SU-DHL-6 (cell line): Measurements from ENCODE around the gene SLC25A13.

ENCODE experiments used
- H2AFZ ChIP-seq: fragments of 200-600 bp; sonication (generic); 2 replicates; pipeline ENCODE4 v1.6.1; 2014; ENCODE audit warnings: low read depth, mild to moderate bottlenecking, moderate library complexity, mixed read lengths, antibody characterized with exemption, low read length; ENCODE audit not compliant: severe bottlenecking
- H3F3A ChIP-seq: fragments of 200-600 bp; shearing (Covaris generic); 2 replicates; pipeline ENCODE4 v1.6.0; 2016; ENCODE audit warnings: antibody characterized with exemption, mild to moderate bottlenecking; ENCODE audit not compliant: insufficient read depth
- H3K27ac ChIP-seq: fragments of 200-600 bp; sonication (generic); 2 replicates; pipeline ENCODE4 v1.5.1; 2016; ENCODE audit warnings: low read depth, mild to moderate bottlenecking, low read length, moderate library complexity, mixed read lengths
- H3K27me3 ChIP-seq: fragments of 200-600 bp; sonication (generic), shearing (Covaris generic); 2 replicates; pipeline ENCODE4 v1.6.0; 2014; ENCODE audit warnings: mild to moderate bottlenecking, low read length
- H3K36me3 ChIP-seq: fragments of 200-600 bp; sonication (generic); 2 replicates; pipeline ENCODE4 v1.6.1; 2014; ENCODE audit warnings: mild to moderate bottlenecking, low read length, mixed read lengths
- H3K4me2 ChIP-seq: fragments of 300-600, 200-600 bp; shearing (Covaris generic), sonication (generic); 2 replicates; pipeline ENCODE4 v1.6.0; 2014; ENCODE audit warnings: low read length, low read depth, mild to moderate bottlenecking; ENCODE audit not compliant: poor library complexity, severe bottlenecking
- H3K4me3 ChIP-seq: fragments of 200-600 bp; sonication (generic); 2 replicates; pipeline ENCODE4 v1.5.1; 2014; ENCODE audit warnings: antibody characterized with exemption, low read length, mild to moderate bottlenecking, mixed read lengths; ENCODE audit not compliant: insufficient read depth, poor library complexity, severe bottlenecking
- H3K79me2 ChIP-seq: fragments of 200-600 bp; sonication (generic); 2 replicates; pipeline ENCODE4 v1.6.1; 2014; ENCODE audit warnings: mild to moderate bottlenecking, low read length, moderate library complexity; ENCODE audit not compliant: insufficient read depth
- H3K9ac ChIP-seq: fragments of 200-600 bp; sonication (generic); 2 replicates; pipeline ENCODE4 v1.7.0; 2014; ENCODE audit warnings: mild to moderate bottlenecking, low read length
- H3K9me2 ChIP-seq: fragments of 200-600 bp; sonication (generic); replicated peaks from 2 replicates; pipeline ENCODE4 v1.6.1; 2014; ENCODE audit warnings: low read length; ENCODE audit not compliant: insufficient read depth
- H3K9me3 ChIP-seq: fragments of 200-600 bp; sonication (generic); 2 replicates; pipeline ENCODE4 v1.6.1; 2014; ENCODE audit warnings: low read length, mixed read lengths; ENCODE audit not compliant: insufficient read depth
- H4K20me1 ChIP-seq: fragments of 200-600 bp; sonication (generic); 2 replicates; pipeline ENCODE4 v1.6.1; 2014; ENCODE audit warnings: low read depth, mild to moderate bottlenecking, antibody characterized with exemption, low read length, moderate library complexity, mixed read lengths
- EZH2phosphoT487 ChIP-seq: fragments of 200-600 bp; sonication (generic), shearing (Covaris generic); conservative IDR thresholded peaks from 2 replicates; pipeline ENCODE4 v1.6.1; 2018; ENCODE audit warnings: mild to moderate bottlenecking, antibody characterized with exemption, low read length, moderate library complexity, mixed read lengths
- TF ChIP-seq, protein P1 (sequence below): fragments of 200-600 bp; sonication (generic); IDR thresholded peaks from one replicate; pipeline ENCODE4 v1.5.1; 2017; ENCODE audit warnings: antibody characterized with exemption, mild to moderate bottlenecking, low read length, moderate library complexity; ENCODE audit not compliant: insufficient read depth, poor library complexity, severe bottlenecking

Gene SLC25A13

GRCh38 chr7:96322847-96323461 is 1.1 kb upstream of the SLC25A13 start:
- Histone ChIP-seq H2AFZ (peak overlapping the region; percentile 99), H3K4me2 (peak overlapping the region; percentile 80), H3K79me2 (peaks cover 32% of the 10 kb centered on the region), H4K20me1 (no peaks in the 10 kb centered on the region), H3K36me3 (no peaks in the 10 kb centered on the region), H3K27ac (no peak overlapping the region), H3F3A (peaks cover 10% of the 10 kb centered on the region), H3K27me3 (no peaks in the 10 kb centered on the region), H3K4me3 (peak overlapping the region; percentile 65), H3K9ac (peak overlapping the region; percentile 79; the same call in 1 of the 2 replicates), H3K9me3 (no peaks in the 10 kb centered on the region), H3K9me2 (no peaks in the 10 kb centered on the region)
- no peak for TF ChIP-seq EZH2phosphoT487
- TF ChIP-seq, protein P1, sequence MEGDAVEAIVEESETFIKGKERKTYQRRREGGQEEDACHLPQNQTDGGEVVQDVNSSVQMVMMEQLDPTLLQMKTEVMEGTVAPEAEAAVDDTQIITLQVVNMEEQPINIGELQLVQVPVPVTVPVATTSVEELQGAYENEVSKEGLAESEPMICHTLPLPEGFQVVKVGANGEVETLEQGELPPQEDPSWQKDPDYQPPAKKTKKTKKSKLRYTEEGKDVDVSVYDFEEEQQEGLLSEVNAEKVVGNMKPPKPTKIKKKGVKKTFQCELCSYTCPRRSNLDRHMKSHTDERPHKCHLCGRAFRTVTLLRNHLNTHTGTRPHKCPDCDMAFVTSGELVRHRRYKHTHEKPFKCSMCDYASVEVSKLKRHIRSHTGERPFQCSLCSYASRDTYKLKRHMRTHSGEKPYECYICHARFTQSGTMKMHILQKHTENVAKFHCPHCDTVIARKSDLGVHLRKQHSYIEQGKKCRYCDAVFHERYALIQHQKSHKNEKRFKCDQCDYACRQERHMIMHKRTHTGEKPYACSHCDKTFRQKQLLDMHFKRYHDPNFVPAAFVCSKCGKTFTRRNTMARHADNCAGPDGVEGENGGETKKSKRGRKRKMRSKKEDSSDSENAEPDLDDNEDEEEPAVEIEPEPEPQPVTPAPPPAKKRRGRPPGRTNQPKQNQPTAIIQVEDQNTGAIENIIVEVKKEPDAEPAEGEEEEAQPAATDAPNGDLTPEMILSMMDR, result no peak

DNA sequence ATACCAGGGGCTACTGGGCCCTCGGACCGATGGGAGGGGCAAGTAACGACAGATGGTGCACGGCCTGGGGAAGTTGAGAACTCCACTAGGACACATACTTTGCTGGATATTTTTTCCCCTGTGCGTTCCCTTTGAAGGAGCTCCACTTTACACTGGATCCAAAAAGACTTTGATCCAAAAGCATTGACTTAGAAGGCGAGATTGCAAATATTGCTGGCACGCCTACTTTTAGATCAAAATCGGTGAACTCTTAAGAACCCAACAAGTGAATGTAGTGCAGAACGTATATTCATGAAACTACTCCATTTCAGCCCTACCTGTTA is 436 bp upstream of the SLC25A13 start:
- Histone ChIP-seq H2AFZ (peak overlapping the region; percentile 99), H3K36me3 (no peaks in the 10 kb centered on the region), H3K9ac (peak overlapping the region; percentile 79), H3K27me3 (no peaks in the 10 kb centered on the region), H3K9me2 (no peaks in the 10 kb centered on the region), H3K9me3 (no peaks in the 10 kb centered on the region), H3K4me2 (peak overlapping the region; percentile 80), H4K20me1 (no peaks in the 10 kb centered on the region), H3K27ac (peak overlapping the region; percentile 66), H3K4me3 (peak overlapping the region; percentile 65), H3F3A (peaks cover 10% of the 10 kb centered on the region), H3K79me2 (peaks cover 37% of the 10 kb centered on the region)
- TF ChIP-seq, protein P1, result no peak
- no peak for TF ChIP-seq EZH2phosphoT487

DNA sequence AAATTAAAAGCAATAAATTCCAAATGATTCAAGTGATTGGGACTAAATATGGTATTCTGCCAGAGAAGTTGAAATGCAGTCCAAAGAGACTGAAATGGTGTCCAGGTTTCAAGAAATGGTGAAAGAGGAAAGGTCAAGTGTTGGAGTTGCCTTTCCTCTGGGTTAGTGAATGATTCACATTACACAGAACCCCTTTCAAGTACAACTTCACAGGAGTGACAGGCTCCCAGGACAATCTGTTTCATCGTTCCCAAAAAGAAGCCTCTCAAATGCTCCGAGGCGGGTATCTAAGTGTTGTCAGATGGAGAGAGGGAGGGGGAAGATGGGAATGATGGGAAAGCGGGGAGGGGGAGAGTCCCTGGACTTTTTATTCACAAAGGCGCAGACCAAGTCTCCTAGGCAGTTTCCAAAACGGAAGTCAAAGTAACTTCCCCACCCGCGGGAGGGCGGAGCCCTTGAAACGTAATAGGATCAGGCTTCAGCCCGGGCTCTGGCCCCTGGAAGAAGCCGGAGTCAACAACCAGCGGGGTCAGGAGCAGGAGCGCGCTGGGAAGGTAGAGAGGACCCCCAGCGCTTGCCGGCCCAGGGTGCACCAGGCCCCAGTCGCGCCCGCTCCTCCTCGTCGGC is 754 bp downstream of the SLC25A13 start:
- H3K79me2 ChIP-seq, result peaks cover 49% of the 10 kb centered on the region
- peak overlapping the region; percentile 65 for H3K4me3 ChIP-seq
- no peaks in the 10 kb centered on the region for H3K36me3 ChIP-seq
- H3K27me3 ChIP-seq, result no peaks in the 10 kb centered on the region
- TF ChIP-seq EZH2phosphoT487, result no peak
- no peaks in the 10 kb centered on the region for H3K9me3 ChIP-seq
- H3K27ac ChIP-seq, result peak overlapping the region; percentile 66
- peaks cover 10% of the 10 kb centered on the region for H3F3A ChIP-seq
- no peaks in the 10 kb centered on the region for H4K20me1 ChIP-seq
- H3K9ac ChIP-seq, result peak overlapping the region; percentile 79
- no peaks in the 10 kb centered on the region for H3K9me2 ChIP-seq
- peak overlapping the region; percentile 80 for H3K4me2 ChIP-seq
- H2AFZ ChIP-seq, result peak overlapping the region; percentile 99

DNA sequence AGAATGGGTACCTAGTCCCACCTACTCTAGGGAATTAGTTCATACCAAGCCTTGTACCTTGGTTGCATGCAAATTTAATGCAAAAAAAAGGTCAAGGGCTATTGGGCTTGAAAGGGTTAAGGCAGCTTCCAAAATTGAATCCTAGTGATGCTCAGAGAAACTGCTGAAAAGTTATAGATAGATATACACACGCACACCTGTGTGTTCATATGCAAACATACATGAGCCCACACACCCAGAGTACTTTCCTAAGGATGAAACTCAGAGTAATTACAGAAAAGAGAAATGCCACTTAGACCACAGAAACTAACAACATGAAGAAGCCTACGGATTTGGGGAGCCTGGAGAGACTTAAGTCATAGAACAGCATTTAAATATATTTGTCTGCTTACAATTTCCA is 1.5 kb downstream of the SLC25A13 start:
- Histone ChIP-seq H3K27ac (peak overlapping the region; percentile 66), H3K36me3 (no peaks in the 10 kb centered on the region), H3K9me2 (no peaks in the 10 kb centered on the region), H3K4me3 (peak overlapping the region; percentile 65), H4K20me1 (no peaks in the 10 kb centered on the region), H3K9me3 (no peaks in the 10 kb centered on the region), H3K4me2 (peak overlapping the region; percentile 80), H3K79me2 (peaks cover 56% of the 10 kb centered on the region), H3F3A (peaks cover 10% of the 10 kb centered on the region), H3K9ac (peak overlapping the region; percentile 79), H3K27me3 (no peaks in the 10 kb centered on the region), H2AFZ (peak overlapping the region; percentile 99)
- TF ChIP-seq, protein P1, result no peak
- no peak for TF ChIP-seq EZH2phosphoT487
